Breast epithelium (tissue), 4 donors: ENCODE data around the gene KCNG2. TPM values are rescaled to one million over a fixed set of nuclear protein-coding genes. Genes with fewer than 3 reads are reported as not detected.
A peak's percentile ranks its signal among the peaks of the same experiment; 100 is the strongest.

Experiments used
- DNase-seq, 2 donors: peaks; one replicate each; pipeline ENCODE4 v3.0.0-alpha.2; 2019; ENCODE audit warnings: low spot score in 2 of 2
- H3K27ac ChIP-seq, 2 donors: fragments of 200-600 bp; sonication (generic) in 1 of 2; one replicate each; pipeline ENCODE4 v1.5.1; 2016 to 2019; ENCODE audit warnings: mild to moderate bottlenecking in 1 of 2
- H3K27me3 ChIP-seq, 2 donors: fragments of 200-600 bp; sonication (generic) in 1 of 2; one replicate each; pipeline versions ENCODE4 v1.5.1 to v1.6.0; 2017 to 2019; ENCODE audit warnings: control low read depth in 1 of 2, mild to moderate bottlenecking in 1 of 2
- H3K36me3 ChIP-seq: fragments of 200-600 bp; one replicate; pipeline ENCODE4 v1.5.1; 2019
- H3K4me1 ChIP-seq, 2 donors: fragments of 200-600 bp; sonication (generic); one replicate each; pipeline ENCODE4 v1.5.1; 2016 to 2019; ENCODE audit warnings: control low read depth in 1 of 2
- H3K4me3 ChIP-seq, 3 donors: fragments of 200-600 bp; sonication (generic); 1 replicate in 2 of 3; 2 replicates in 1 of 3; pipeline ENCODE4 v1.5.1; 2016 to 2019; ENCODE audit warnings: mild to moderate bottlenecking in 3 of 3, moderate library complexity in 2 of 3
- H3K9me3 ChIP-seq, 2 donors: fragments of 200-600 bp; sonication (generic) in 1 of 2; one replicate each; pipeline ENCODE4 v1.5.1; 2016 to 2019; ENCODE audit warnings: control low read depth in 1 of 2
- CTCF ChIP-seq, 3 donors: fragments of 450-650 bp; IDR thresholded peaks; one replicate each; pipeline ENCODE4 v1.5.1; 2016 to 2017; ENCODE audit warnings: antibody characterized with exemption in 3 of 3, mild to moderate bottlenecking in 3 of 3, moderate library complexity in 3 of 3
- POLR2A ChIP-seq: fragments of 450-650 bp; IDR thresholded peaks from one replicate; pipeline ENCODE4 v1.6.1; 2016; ENCODE audit warnings: antibody characterized with exemption, mild to moderate bottlenecking, moderate library complexity
- POLR2AphosphoS5 ChIP-seq, 3 donors: sonication (generic); formaldehyde crosslinking; IDR thresholded peaks; one replicate each; pipeline ENCODE4 v1.6.1; 2017; ENCODE audit warnings: antibody characterized with exemption in 3 of 3
- intact Hi-C: fragments of 100-400 bp; cut with DNase I; formaldehyde crosslinking; loops from one replicate; pipeline ENCODE4 v1.15.1; 2023; ENCODE audit warnings: low total_unique reads
- total RNA-seq, 3 donors: library from RNA; depleted of rRNA; stranded (reverse); fragments of >200 nt; gene quantifications; one replicate each; pipeline ENCODE4 v1.1.0, GENCODE V29; 2016

The KCNG2 gene
- total RNA-seq, 3 donors from 2014 or later = 0.32 to 1.6 (median 0.66) TPM

- intact Hi-C loops = no loop called here
- no peak for TF ChIP-seq POLR2AphosphoS5 (IDR thresholded peaks at IDR 0.05)
- Histone ChIP-seq H3K36me3 (no peaks in the 10 kb centered on the region), H3K27ac (no peak overlapping the region), H3K9me3 (peaks cover 25% of the 10 kb centered on the region in 2 donors), H3K27me3 (no peaks in the 10 kb centered on the region), H3K4me1 (no peaks in the 10 kb centered on the region), H3K4me3 (no peak overlapping the region)
- DNase-seq = peak in 1 of 2 donors; percentile 19
These were observed 32.1 kb upstream of the KCNG2 start for GRCh38 chr18:79765491-79766245.

GRCh38 chr18:79766308-79766707 lies 31.4 kb upstream of the KCNG2 start:
- Histone ChIP-seq H3K9me3 (peaks cover 25% of the 10 kb centered on the region in 2 donors), H3K36me3 (no peaks in the 10 kb centered on the region), H3K4me1 (no peaks in the 10 kb centered on the region), H3K27me3 (no peaks in the 10 kb centered on the region), H3K4me3 (no peak overlapping the region), H3K27ac (no peak overlapping the region)
- TF ChIP-seq POLR2A (no peak), POLR2AphosphoS5 (IDR thresholded peaks at IDR 0.05) (no peak), CTCF (IDR thresholded peaks at IDR 0.05) (no peak)
- DNase-seq = peak in 1 of 2 donors; percentile 31
- intact Hi-C loops = no loop called here

GRCh38 chr18:79768745-79769144 lies 29.0 kb upstream of the KCNG2 start:
- Histone ChIP-seq H3K4me3 (no peak overlapping the region), H3K9me3 (peaks cover 25% of the 10 kb centered on the region in 2 donors), H3K36me3 (no peaks in the 10 kb centered on the region), H3K4me1 (no peaks in the 10 kb centered on the region), H3K27ac (no peak overlapping the region), H3K27me3 (peaks cover 0 to 20% of the 10 kb centered on the region in 2 donors)
- no peak for DNase-seq
- intact Hi-C loops = no loop called here
- no peak for TF ChIP-seq POLR2AphosphoS5 (IDR thresholded peaks at IDR 0.05)
- TF ChIP-seq POLR2A = no peak
- no peak for TF ChIP-seq CTCF (IDR thresholded peaks at IDR 0.05)

- intact Hi-C loops = no loop called here
- TF ChIP-seq CTCF (IDR thresholded peaks at IDR 0.05) (no peak), POLR2AphosphoS5 (IDR thresholded peaks at IDR 0.05) (no peak), POLR2A (no peak)
- peaks cover 0 to 31% of the 10 kb centered on the region in 2 donors for H3K27me3 ChIP-seq
- H3K4me1 ChIP-seq = no peaks in the 10 kb centered on the region
- DNase-seq = no peak
- peaks cover 25% of the 10 kb centered on the region in 2 donors for H3K9me3 ChIP-seq
- no peak overlapping the region for H3K27ac ChIP-seq
- H3K36me3 ChIP-seq = no peaks in the 10 kb centered on the region
- H3K4me3 ChIP-seq = no peak overlapping the region
These were observed 27.8 kb upstream of the KCNG2 start for GRCh38 chr18:79769698-79770500.

GRCh38 chr18:79770501-79770815 lies 27.3 kb upstream of the KCNG2 start:
- Histone ChIP-seq H3K4me3 (no peak overlapping the region), H3K27ac (no peak overlapping the region), H3K9me3 (peaks cover 25% of the 10 kb centered on the region in 2 donors), H3K36me3 (no peaks in the 10 kb centered on the region), H3K27me3 (peaks cover 0 to 37% of the 10 kb centered on the region in 2 donors), H3K4me1 (no peaks in the 10 kb centered on the region)
- TF ChIP-seq POLR2AphosphoS5 (IDR thresholded peaks at IDR 0.05) (no peak), CTCF (IDR thresholded peaks at IDR 0.05) (no peak), POLR2A (no peak)
- DNase-seq = no peak
- intact Hi-C loops = no loop called here
